ENCODE data around the gene TAS2R46.

- TF ChIP-seq CTCF (IDR thresholded peaks at IDR 0.05; ENCODE audit: low read depth, low read length) (no peak), EZH2phosphoT487 (IDR thresholded peaks at IDR 0.05; ENCODE audit: low read depth) (no peak)
Measured at GRCh38 chr12:11071414-11071813, 9.3 kb upstream of the TAS2R46 start.
